Measurements from ENCODE around the gene IPO7.
A peak's percentile ranks its signal among the peaks of the same experiment; 100 is the strongest.

The IPO7 gene

GRCh38 chr11:9377036-9377435 lies 7.4 kb upstream of the IPO7 start:
- no peak overlapping the region for H3K4me3 ChIP-seq (ENCODE audit: low read length, poor library complexity, severe bottlenecking)
- H3K9ac ChIP-seq (ENCODE audit: low read depth, low read length, poor library complexity, severe bottlenecking), result no peak overlapping the region
- H3F3A ChIP-seq (ENCODE audit: low read depth), result no peaks in the 10 kb centered on the region
- no peaks in the 10 kb centered on the region for H3K9me3 ChIP-seq (ENCODE audit: insufficient read depth, low read depth, low read length)
- H4K20me1 ChIP-seq (ENCODE audit: insufficient read depth, low read length, poor library complexity, severe bottlenecking), result no peaks in the 10 kb centered on the region
- H3K36me3 ChIP-seq (ENCODE audit: insufficient read depth, low read length), result no peaks in the 10 kb centered on the region
- no peaks in the 10 kb centered on the region for H3K4me1 ChIP-seq (ENCODE audit: insufficient read depth, low read length, poor library complexity, severe bottlenecking)
- H3K27me3 ChIP-seq (ENCODE audit: insufficient read depth, low read length, poor library complexity, severe bottlenecking), result no peaks in the 10 kb centered on the region
- no peak overlapping the region for H2AFZ ChIP-seq (ENCODE audit: low read length)
- no peak for TF ChIP-seq CTCF (conservative IDR thresholded peaks at IDR 0.05; ENCODE audit: low read length)
- TF ChIP-seq EZH2phosphoT487 (IDR thresholded peaks at IDR 0.05; ENCODE audit: borderline replicate concordance), result no peak
- no peaks in the 10 kb centered on the region for H3K9me2 ChIP-seq (replicated peaks; ENCODE audit: low read depth, low read length)
- no peak overlapping the region for H3K4me2 ChIP-seq (ENCODE audit: low read depth, low read length, poor library complexity, severe bottlenecking)
- H3K79me2 ChIP-seq (ENCODE audit: insufficient read depth, low read length), result no peaks in the 10 kb centered on the region

GRCh38 chr11:9379041-9379440 lies 5.4 kb upstream of the IPO7 start:
- H3K36me3 ChIP-seq (ENCODE audit: insufficient read depth, low read length), result no peaks in the 10 kb centered on the region
- H3K27me3 ChIP-seq (ENCODE audit: insufficient read depth, low read length, poor library complexity, severe bottlenecking), result no peaks in the 10 kb centered on the region
- no peaks in the 10 kb centered on the region for H3K79me2 ChIP-seq (ENCODE audit: insufficient read depth, low read length)
- H3K9ac ChIP-seq (ENCODE audit: low read depth, low read length, poor library complexity, severe bottlenecking), result no peak overlapping the region
- H3K9me3 ChIP-seq (ENCODE audit: insufficient read depth, low read depth, low read length), result no peaks in the 10 kb centered on the region
- H3K9me2 ChIP-seq (replicated peaks; ENCODE audit: low read depth, low read length), result no peaks in the 10 kb centered on the region
- H4K20me1 ChIP-seq (ENCODE audit: insufficient read depth, low read length, poor library complexity, severe bottlenecking), result no peaks in the 10 kb centered on the region
- H3K4me1 ChIP-seq (ENCODE audit: insufficient read depth, low read length, poor library complexity, severe bottlenecking), result peaks cover 1% of the 10 kb centered on the region
- no peak overlapping the region for H2AFZ ChIP-seq (ENCODE audit: low read length)
- no peak for TF ChIP-seq EZH2phosphoT487 (IDR thresholded peaks at IDR 0.05; ENCODE audit: borderline replicate concordance)
- TF ChIP-seq CTCF (conservative IDR thresholded peaks at IDR 0.05; ENCODE audit: low read length), result no peak
- H3F3A ChIP-seq (ENCODE audit: low read depth), result no peaks in the 10 kb centered on the region
- no peak overlapping the region for H3K4me3 ChIP-seq (ENCODE audit: low read length, poor library complexity, severe bottlenecking)
- H3K4me2 ChIP-seq (ENCODE audit: low read depth, low read length, poor library complexity, severe bottlenecking), result no peak overlapping the region

GRCh38 chr11:9380773-9381172 lies 3.7 kb upstream of the IPO7 start:
- Histone ChIP-seq H3F3A (ENCODE audit: low read depth) (no peaks in the 10 kb centered on the region), H3K4me3 (ENCODE audit: low read length, poor library complexity, severe bottlenecking) (no peak overlapping the region), H3K9me2 (replicated peaks; ENCODE audit: low read depth, low read length) (no peaks in the 10 kb centered on the region), H3K79me2 (ENCODE audit: insufficient read depth, low read length) (peaks cover 13% of the 10 kb centered on the region), H3K9ac (ENCODE audit: low read depth, low read length, poor library complexity, severe bottlenecking) (no peak overlapping the region), H4K20me1 (ENCODE audit: insufficient read depth, low read length, poor library complexity, severe bottlenecking) (peaks cover 13% of the 10 kb centered on the region), H3K27me3 (ENCODE audit: insufficient read depth, low read length, poor library complexity, severe bottlenecking) (no peaks in the 10 kb centered on the region), H3K4me1 (ENCODE audit: insufficient read depth, low read length, poor library complexity, severe bottlenecking) (peaks cover 11% of the 10 kb centered on the region), H3K36me3 (ENCODE audit: insufficient read depth, low read length) (no peaks in the 10 kb centered on the region), H3K4me2 (ENCODE audit: low read depth, low read length, poor library complexity, severe bottlenecking) (no peak overlapping the region), H3K9me3 (ENCODE audit: insufficient read depth, low read depth, low read length) (no peaks in the 10 kb centered on the region), H2AFZ (ENCODE audit: low read length) (0 out of 2 replicates have a peak overlapping the region, but pooled peaks have one; percentile 27)
- no peak for TF ChIP-seq CTCF (conservative IDR thresholded peaks at IDR 0.05; ENCODE audit: low read length)
- no peak for TF ChIP-seq EZH2phosphoT487 (IDR thresholded peaks at IDR 0.05; ENCODE audit: borderline replicate concordance)
